ENCODE data around the gene PLXNA2. TPM values are rescaled to one million over a fixed set of nuclear protein-coding genes. Genes with fewer than 3 reads are reported as not detected.

Gene PLXNA2
- total and polyA plus RNA-seq, 2 experiments from 2014 or later = 3.7 to 5.4 TPM

DNA sequence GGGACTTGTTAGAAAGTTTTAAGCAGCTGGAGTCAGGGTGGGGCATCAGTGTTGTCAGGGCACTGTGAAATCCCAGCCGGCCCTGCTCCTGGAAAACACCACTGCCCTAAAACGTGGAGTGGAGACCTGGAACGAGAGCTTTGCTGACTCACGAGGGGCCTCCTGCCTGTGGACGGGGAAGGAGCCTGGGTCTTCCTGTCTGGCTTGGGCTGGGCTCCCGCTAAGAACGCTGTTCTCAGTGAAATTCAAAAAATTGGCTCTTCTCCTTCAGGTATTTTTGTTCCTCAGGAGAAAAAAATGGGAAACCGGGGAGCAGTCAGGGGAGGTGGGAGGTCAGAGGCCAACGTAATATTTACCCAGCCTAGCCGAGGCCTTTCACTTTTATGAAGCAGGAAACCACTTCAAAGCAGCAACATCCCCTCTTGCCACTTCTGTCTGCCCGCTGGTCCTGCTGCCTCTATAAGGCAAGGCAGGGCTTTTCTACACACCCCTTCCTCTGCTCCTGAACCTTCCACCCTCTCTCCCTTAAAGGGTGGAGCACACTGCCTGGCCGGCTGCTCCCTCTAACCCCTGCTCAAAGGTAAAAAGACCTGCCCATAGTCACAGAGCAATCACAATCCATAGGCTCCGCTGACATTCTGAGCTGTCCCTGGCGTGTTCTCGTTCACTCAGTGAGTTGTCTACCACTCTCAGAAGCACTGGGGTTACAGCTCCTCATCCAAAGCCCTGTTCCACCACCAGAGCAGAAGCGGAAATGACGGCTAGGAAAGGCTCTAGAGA is 8.0 kb downstream of the PLXNA2 start:
- peak; percentile 82 for DNase-seq
- Histone ChIP-seq H3K27me3 (replicated peaks; ENCODE audit: insufficient read depth) (no peaks in the 10 kb centered on the region), H3K9ac (peak overlapping the region; percentile 53), H3F3A (ENCODE audit: insufficient read depth) (no peaks in the 10 kb centered on the region), H3K9me3 (ENCODE audit: low read depth) (no peaks in the 10 kb centered on the region), H3K27ac (peak overlapping the region; percentile 23), H4K20me1 (ENCODE audit: insufficient read depth) (no peaks in the 10 kb centered on the region), H3K79me2 (ENCODE audit: insufficient read depth) (peaks cover 80% of the 10 kb centered on the region), H3K4me3 (peak overlapping the region; percentile 10), H3K9me2 (ENCODE audit: insufficient read depth) (no peaks in the 10 kb centered on the region), H3K4me2 (ENCODE audit: unreplicated experiment) (peak overlapping the region; percentile 19), H3K4me1 (ENCODE audit: insufficient read depth) (peaks cover 30% of the 10 kb centered on the region), H2AFZ (peak overlapping the region; percentile 65), H3K36me3 (ENCODE audit: low read depth) (no peaks in the 10 kb centered on the region)
- in situ Hi-C loops (cut with MboI) = loop anchor here (25.0 kb wide), 1 partner anchor 99 kb away; no protein-coding TSS in a partner anchor
- 51 to 54% methylated on average over 17 of the region's 17 CpGs for WGBS, 2 experiments (ENCODE audit: low coverage in 1 of 2, low lambda C conversion rate in 2 of 2, missing lambda C conversion rate in 2 of 2)
- TF ChIP-seq EZH2 (IDR thresholded peaks at IDR 0.05; ENCODE audit: insufficient read depth, poor library complexity, severe bottlenecking) (no peak), EZH2phosphoT487 (IDR thresholded peaks at IDR 0.05; ENCODE audit: insufficient read depth, low read depth) (no peak)

DNA sequence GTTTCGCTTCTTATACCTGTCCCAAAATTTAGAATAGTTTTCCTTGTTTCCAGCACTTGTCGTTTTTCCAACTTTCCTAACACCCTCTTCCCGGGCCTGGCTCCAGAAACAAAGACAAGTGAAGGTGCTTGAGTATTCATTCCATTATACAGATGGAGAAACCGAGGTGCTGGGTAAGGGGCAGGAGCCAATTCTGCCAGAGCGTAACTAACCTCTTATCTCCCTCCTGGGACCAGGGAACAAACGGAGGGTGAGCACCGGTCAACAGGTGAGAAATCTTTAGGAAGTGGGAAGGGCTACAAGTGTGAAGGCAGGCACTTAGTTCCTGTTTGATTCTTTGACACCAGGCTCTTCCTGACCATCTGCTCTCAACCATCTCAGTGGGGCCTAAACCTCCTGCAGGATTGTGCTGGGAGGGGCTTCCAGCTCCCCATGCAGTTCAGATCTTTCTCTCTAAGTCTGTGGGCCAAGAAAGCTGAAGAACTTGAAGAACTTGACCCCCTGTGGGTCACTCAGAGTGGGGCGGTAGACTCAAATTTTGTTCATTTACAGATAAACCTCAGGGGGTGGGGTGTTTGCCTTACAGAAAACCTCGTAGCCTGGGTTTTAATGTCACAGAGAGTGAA is 8.7 kb downstream of the PLXNA2 start:
- no peaks in the 10 kb centered on the region for H3K27me3 ChIP-seq (replicated peaks; ENCODE audit: insufficient read depth)
- H3K4me1 ChIP-seq (ENCODE audit: insufficient read depth) = peaks cover 30% of the 10 kb centered on the region
- in situ Hi-C loops (cut with MboI) = loop anchor here (25.0 kb wide), 1 partner anchor 98 kb away; no protein-coding TSS in a partner anchor
- no peaks in the 10 kb centered on the region for H3F3A ChIP-seq (ENCODE audit: insufficient read depth)
- peak overlapping the region; percentile 10 for H3K4me3 ChIP-seq
- peak overlapping the region; percentile 53 for H3K9ac ChIP-seq
- peaks cover 81% of the 10 kb centered on the region for H3K79me2 ChIP-seq (ENCODE audit: insufficient read depth)
- peak overlapping the region; percentile 19 for H3K4me2 ChIP-seq (ENCODE audit: unreplicated experiment)
- H3K9me3 ChIP-seq (ENCODE audit: low read depth) = no peaks in the 10 kb centered on the region
- H3K27ac ChIP-seq = peak overlapping the region; percentile 23; the same call in 1 of the 2 replicates
- no peaks in the 10 kb centered on the region for H4K20me1 ChIP-seq (ENCODE audit: insufficient read depth)
- TF ChIP-seq EZH2phosphoT487 (IDR thresholded peaks at IDR 0.05; ENCODE audit: insufficient read depth, low read depth) = no peak
- TF ChIP-seq EZH2 (IDR thresholded peaks at IDR 0.05; ENCODE audit: insufficient read depth, poor library complexity, severe bottlenecking) = no peak
- WGBS, 2 experiments (ENCODE audit: low coverage in 1 of 2, low lambda C conversion rate in 2 of 2, missing lambda C conversion rate in 2 of 2) = 87 to 88% methylated on average over 9 of the region's 9 CpGs
- H3K36me3 ChIP-seq (ENCODE audit: low read depth) = no peaks in the 10 kb centered on the region
- no peak for DNase-seq
- no peaks in the 10 kb centered on the region for H3K9me2 ChIP-seq (ENCODE audit: insufficient read depth)
- H2AFZ ChIP-seq = peak overlapping the region; percentile 65

DNA sequence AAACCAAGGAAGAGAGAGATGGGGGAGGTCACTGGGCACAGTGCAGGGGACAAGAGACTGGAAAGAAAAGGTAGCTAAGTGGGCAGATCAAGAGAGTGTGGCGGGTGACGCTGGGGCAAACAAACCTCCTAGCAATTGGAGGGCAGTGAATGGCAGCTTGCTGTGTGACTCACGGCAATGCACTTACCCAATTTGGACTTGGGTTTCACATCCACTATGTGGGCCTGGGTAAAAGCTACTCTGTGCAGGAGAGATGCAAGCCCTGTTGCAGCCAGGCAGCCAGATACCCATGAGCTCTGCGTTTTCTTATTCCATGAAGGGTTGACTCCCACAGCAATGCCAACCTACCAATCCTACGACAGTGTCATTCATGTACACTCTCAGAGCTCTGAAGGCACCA is 9.5 kb downstream of the PLXNA2 start:
- DNase-seq = no peak
- Histone ChIP-seq H4K20me1 (ENCODE audit: insufficient read depth) (no peaks in the 10 kb centered on the region), H3K4me3 (no peak overlapping the region), H3K9ac (no peak overlapping the region), H3K27ac (no peak overlapping the region), H3K4me1 (ENCODE audit: insufficient read depth) (peaks cover 30% of the 10 kb centered on the region), H3K36me3 (ENCODE audit: low read depth) (no peaks in the 10 kb centered on the region), H3K4me2 (ENCODE audit: unreplicated experiment) (no peak overlapping the region), H3F3A (ENCODE audit: insufficient read depth) (no peaks in the 10 kb centered on the region), H2AFZ (no peak overlapping the region), H3K9me2 (ENCODE audit: insufficient read depth) (no peaks in the 10 kb centered on the region), H3K27me3 (replicated peaks; ENCODE audit: insufficient read depth) (no peaks in the 10 kb centered on the region), H3K79me2 (ENCODE audit: insufficient read depth) (peaks cover 80% of the 10 kb centered on the region), H3K9me3 (ENCODE audit: low read depth) (no peaks in the 10 kb centered on the region)
- in situ Hi-C loops (cut with MboI) = loop anchor here (25.0 kb wide), 1 partner anchor 97 kb away; no protein-coding TSS in a partner anchor
- TF ChIP-seq EZH2 (IDR thresholded peaks at IDR 0.05; ENCODE audit: insufficient read depth, poor library complexity, severe bottlenecking) = no peak
- TF ChIP-seq EZH2phosphoT487 (IDR thresholded peaks at IDR 0.05; ENCODE audit: insufficient read depth, low read depth) = no peak
- 96 to 99% methylated on average over 5 of the region's 5 CpGs for WGBS, 2 experiments (ENCODE audit: low coverage in 1 of 2, low lambda C conversion rate in 2 of 2, missing lambda C conversion rate in 2 of 2)

DNA sequence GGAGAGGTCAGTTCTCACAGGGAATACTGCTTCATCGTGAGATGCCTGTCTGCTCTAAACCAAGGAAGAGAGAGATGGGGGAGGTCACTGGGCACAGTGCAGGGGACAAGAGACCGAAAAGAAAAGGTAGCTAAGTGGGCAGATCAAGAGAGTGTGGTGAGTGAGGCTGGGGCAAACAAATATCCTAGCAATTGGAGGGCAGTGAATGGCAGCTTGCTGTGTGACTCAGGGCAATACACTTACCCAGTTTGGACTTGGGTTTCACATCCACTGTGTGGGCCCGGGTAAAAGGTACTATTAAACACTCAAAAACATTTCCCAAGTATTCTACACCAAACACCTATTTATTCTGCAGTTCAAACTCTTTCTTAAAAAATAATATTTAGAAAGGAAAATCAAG is 10.2 kb downstream of the PLXNA2 start:
- no peak for DNase-seq
- Histone ChIP-seq H3K4me3 (no peak overlapping the region), H3K27ac (no peak overlapping the region), H3K4me2 (ENCODE audit: unreplicated experiment) (no peak overlapping the region), H3F3A (ENCODE audit: insufficient read depth) (no peaks in the 10 kb centered on the region), H4K20me1 (ENCODE audit: insufficient read depth) (no peaks in the 10 kb centered on the region), H3K9ac (no peak overlapping the region), H3K27me3 (replicated peaks; ENCODE audit: insufficient read depth) (no peaks in the 10 kb centered on the region), H2AFZ (no peak overlapping the region), H3K36me3 (ENCODE audit: low read depth) (no peaks in the 10 kb centered on the region), H3K9me2 (ENCODE audit: insufficient read depth) (no peaks in the 10 kb centered on the region), H3K9me3 (ENCODE audit: low read depth) (no peaks in the 10 kb centered on the region), H3K4me1 (ENCODE audit: insufficient read depth) (peaks cover 30% of the 10 kb centered on the region), H3K79me2 (ENCODE audit: insufficient read depth) (peaks cover 79% of the 10 kb centered on the region)
- TF ChIP-seq EZH2phosphoT487 (IDR thresholded peaks at IDR 0.05; ENCODE audit: insufficient read depth, low read depth) (no peak), EZH2 (IDR thresholded peaks at IDR 0.05; ENCODE audit: insufficient read depth, poor library complexity, severe bottlenecking) (no peak)
- WGBS, 2 experiments (ENCODE audit: low coverage in 1 of 2, low lambda C conversion rate in 2 of 2, missing lambda C conversion rate in 2 of 2) = 65 to 67% methylated on average over 3 of the region's 3 CpGs
- in situ Hi-C loops (cut with MboI) = loop anchor here (25.0 kb wide), 1 partner anchor 97 kb away; no protein-coding TSS in a partner anchor
